Osteocyte (in vitro differentiated cells): ENCODE data around the gene ZDBF2. TPM values are rescaled to one million over a fixed set of nuclear protein-coding genes. Genes with fewer than 3 reads are reported as not detected.
"Not testable (repeated sequence)": the region's sequence is repeated elsewhere in the genome, so short reads cannot be mapped to it uniquely, and the experiment has no call there.

Experiments used
- DNase-seq: peaks from one replicate; pipeline ENCODE4 v3.0.0; 2021; ENCODE audit warnings: mixed read lengths; ENCODE audit not compliant: unreplicated experiment; ENCODE audit errors: extremely low spot score
- H3K27ac Mint-ChIP-seq: one replicate; pipeline ENCODE4 v1.8.0; 2021; ENCODE audit warnings: mild to moderate bottlenecking, mixed read lengths; ENCODE audit not compliant: unreplicated experiment
- H3K27me3 Mint-ChIP-seq: one replicate; pipeline ENCODE4 v1.8.0; 2021; ENCODE audit warnings: mixed read lengths; ENCODE audit not compliant: unreplicated experiment
- H3K36me3 Mint-ChIP-seq: one replicate; pipeline ENCODE4 v1.8.0; 2021; ENCODE audit warnings: mixed read lengths; ENCODE audit not compliant: unreplicated experiment
- H3K4me1 Mint-ChIP-seq: one replicate; pipeline ENCODE4 v1.8.0; 2021; ENCODE audit warnings: mixed read lengths; ENCODE audit not compliant: unreplicated experiment
- H3K4me3 Mint-ChIP-seq: one replicate; pipeline ENCODE4 v1.8.0; 2021; ENCODE audit warnings: mild to moderate bottlenecking, moderate library complexity, mixed read lengths; ENCODE audit not compliant: unreplicated experiment
- H3K9me3 Mint-ChIP-seq: one replicate; pipeline ENCODE4 v1.8.0; 2021; ENCODE audit warnings: mixed read lengths; ENCODE audit not compliant: unreplicated experiment
- total RNA-seq: library from RNA; stranded (reverse); gene quantifications from 2 replicates; pipeline ENCODE4 v1.2.1, GENCODE V29; 2021
- TF ChIP-seq, protein P1 (sequence below): fragments of 200-600 bp; sonication (generic); IDR thresholded peaks from 2 replicates; pipeline ENCODE4 v1.5.0; 2021; ENCODE audit warnings: antibody characterized with exemption, mild to moderate bottlenecking, moderate library complexity

The ZDBF2 gene
- total RNA-seq, 1 donor from 2014 or later = 28.8 TPM

DNA sequence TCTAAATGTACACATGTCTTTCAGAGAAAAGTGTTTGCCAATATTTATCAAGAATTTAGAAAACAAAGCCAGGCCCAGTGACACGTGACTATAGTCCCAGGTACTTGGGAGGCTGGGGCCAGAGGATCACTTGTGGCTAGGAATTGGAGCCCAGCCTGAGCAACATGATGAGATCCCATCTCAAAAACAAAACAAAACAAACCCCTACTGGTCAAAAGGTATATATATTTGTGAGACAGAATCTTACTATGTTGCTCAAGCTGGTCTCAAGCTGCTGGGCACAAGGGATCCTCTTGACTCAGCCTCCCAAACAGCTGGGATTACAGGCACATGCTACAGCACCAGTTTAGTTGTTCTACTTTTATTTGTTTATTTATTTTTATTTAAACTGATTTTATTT is 79.2 kb downstream of the ZDBF2 start:
- DNase-seq = no peak
- Mint-ChIP-seq H3K4me3 (no peak overlapping the region), H3K9me3 (peaks cover 18% of the 10 kb centered on the region), H3K27ac (no peak overlapping the region), H3K4me1 (no peaks in the 10 kb centered on the region), H3K27me3 (peaks cover 7% of the 10 kb centered on the region), H3K36me3 (no peaks in the 10 kb centered on the region)
- TF ChIP-seq, protein P1, sequence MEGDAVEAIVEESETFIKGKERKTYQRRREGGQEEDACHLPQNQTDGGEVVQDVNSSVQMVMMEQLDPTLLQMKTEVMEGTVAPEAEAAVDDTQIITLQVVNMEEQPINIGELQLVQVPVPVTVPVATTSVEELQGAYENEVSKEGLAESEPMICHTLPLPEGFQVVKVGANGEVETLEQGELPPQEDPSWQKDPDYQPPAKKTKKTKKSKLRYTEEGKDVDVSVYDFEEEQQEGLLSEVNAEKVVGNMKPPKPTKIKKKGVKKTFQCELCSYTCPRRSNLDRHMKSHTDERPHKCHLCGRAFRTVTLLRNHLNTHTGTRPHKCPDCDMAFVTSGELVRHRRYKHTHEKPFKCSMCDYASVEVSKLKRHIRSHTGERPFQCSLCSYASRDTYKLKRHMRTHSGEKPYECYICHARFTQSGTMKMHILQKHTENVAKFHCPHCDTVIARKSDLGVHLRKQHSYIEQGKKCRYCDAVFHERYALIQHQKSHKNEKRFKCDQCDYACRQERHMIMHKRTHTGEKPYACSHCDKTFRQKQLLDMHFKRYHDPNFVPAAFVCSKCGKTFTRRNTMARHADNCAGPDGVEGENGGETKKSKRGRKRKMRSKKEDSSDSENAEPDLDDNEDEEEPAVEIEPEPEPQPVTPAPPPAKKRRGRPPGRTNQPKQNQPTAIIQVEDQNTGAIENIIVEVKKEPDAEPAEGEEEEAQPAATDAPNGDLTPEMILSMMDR = no peak

DNA sequence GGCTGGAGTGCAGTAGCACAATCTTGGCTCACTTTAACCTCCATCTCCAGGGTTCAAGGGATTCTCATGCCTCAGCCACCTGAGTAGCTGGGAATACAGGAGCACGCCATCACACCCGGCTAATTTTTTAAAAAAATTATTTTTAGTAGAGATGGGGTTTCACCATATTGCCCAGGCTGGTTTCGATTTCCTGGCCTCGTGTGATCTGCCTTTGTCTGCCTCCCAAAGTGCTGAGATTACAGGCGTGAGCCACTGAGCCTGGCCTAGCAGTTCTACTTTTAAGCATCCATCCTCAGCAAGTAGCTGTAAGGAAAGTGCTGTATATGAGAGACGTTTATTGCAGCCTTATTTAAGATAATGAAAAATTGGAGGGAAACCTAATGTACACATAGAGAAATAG is 79.7 kb downstream of the ZDBF2 start:
- DNase-seq = no peak
- H3K9me3 Mint-ChIP-seq = peaks cover 23% of the 10 kb centered on the region
- no peak overlapping the region for H3K27ac Mint-ChIP-seq
- no peak overlapping the region for H3K4me3 Mint-ChIP-seq
- TF ChIP-seq, protein P1 = no peak
- H3K27me3 Mint-ChIP-seq = peaks cover 7% of the 10 kb centered on the region
- H3K36me3 Mint-ChIP-seq = no peaks in the 10 kb centered on the region
- no peaks in the 10 kb centered on the region for H3K4me1 Mint-ChIP-seq

DNA sequence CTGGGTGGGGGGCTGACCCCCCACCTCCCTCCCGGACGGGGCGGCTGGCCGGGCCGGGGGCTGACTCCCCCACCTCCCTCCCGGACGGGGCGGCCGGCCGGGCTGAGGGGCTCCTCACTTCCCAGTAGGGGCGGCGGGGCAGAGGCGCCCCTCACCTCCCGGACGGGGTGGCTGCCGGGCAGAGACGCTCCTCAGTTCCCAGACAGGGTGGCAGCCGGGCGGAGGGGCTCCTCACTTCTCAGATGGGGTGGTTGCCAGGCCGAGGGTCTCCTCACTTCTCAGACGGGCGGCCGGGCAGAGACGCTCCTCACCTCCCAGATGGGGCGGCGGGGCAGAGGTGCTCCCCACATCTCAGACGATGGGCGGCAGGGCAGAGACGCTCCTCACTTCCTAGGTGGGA is 82.4 kb downstream of the ZDBF2 start:
- not testable (repeated sequence) for H3K27ac Mint-ChIP-seq

DNA sequence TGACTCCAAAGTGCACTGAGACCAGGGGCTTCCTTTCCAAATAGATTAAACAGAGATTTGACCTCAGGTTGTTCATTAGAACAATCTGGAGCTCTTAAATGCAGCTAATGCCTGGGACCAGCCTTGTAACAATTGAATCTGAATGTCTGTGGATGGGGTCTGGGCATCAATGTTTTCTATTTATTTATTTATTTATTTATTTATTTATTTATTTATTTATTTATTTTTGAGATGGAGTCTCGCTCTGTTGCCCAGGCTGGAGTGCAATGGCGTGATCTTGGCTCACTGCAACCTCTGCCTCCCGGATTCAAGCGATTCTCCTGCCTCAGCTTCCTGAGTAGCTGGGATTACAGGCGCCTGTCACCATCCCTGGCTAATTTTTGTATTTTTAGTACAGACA is 86.4 kb downstream of the ZDBF2 start:
- not testable (repeated sequence) for H3K36me3 Mint-ChIP-seq

More for the DNA sequence above, 82.4 kb downstream of the ZDBF2 start:
- peaks cover 15% of the 10 kb centered on the region for H3K9me3 Mint-ChIP-seq
- not testable (repeated sequence) for DNase-seq, H3K4me1 Mint-ChIP-seq, H3K4me3 Mint-ChIP-seq, H3K27me3 Mint-ChIP-seq, H3K36me3 Mint-ChIP-seq

DNA sequence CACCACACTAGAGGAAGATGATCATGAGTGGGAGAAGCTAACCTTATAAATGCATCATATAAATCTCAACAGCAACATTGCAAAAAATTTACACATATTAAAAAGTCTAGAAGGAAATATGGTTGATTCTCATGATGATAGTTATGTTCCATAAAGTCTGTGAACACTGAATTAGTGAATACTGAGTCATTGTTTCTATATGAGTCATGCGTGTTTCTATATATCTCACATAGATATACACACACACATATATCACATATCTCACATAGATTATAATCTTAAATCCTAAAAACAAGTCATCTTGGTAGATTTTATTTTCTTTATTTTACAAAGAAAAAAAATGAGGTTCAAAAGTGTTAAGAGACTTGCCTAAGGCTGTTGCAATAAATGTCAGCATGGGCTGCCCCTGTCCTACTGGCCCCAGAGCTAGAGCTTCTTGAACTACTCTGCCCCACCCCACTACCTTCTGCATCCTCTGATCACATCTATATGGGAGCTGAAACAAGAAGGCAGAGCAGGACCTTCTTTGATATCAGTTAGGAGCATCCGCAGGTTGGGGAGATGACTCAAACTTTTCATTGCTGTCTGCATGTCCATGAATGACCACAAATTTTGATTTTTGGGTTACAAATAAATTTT is 87.1 kb downstream of the ZDBF2 start:
- no peaks in the 10 kb centered on the region for H3K27me3 Mint-ChIP-seq
- peaks cover 15% of the 10 kb centered on the region for H3K9me3 Mint-ChIP-seq
- no peak overlapping the region for H3K27ac Mint-ChIP-seq
- no peak for DNase-seq
- TF ChIP-seq, protein P1 = no peak
- H3K4me1 Mint-ChIP-seq = no peaks in the 10 kb centered on the region
- no peaks in the 10 kb centered on the region for H3K36me3 Mint-ChIP-seq
- no peak overlapping the region for H3K4me3 Mint-ChIP-seq

More for the DNA sequence above, 86.4 kb downstream of the ZDBF2 start:
- H3K27ac Mint-ChIP-seq, H3K27me3 Mint-ChIP-seq, H3K4me3 Mint-ChIP-seq, DNase-seq, H3K4me1 Mint-ChIP-seq: not testable (repeated sequence)
- peaks cover 15% of the 10 kb centered on the region for H3K9me3 Mint-ChIP-seq

Other genes starting within 250 kb of the ZDBF2 start
- gene INO80D, start 188.5 kb upstream of the ZDBF2 start, total RNA-seq = 16.2 and 18.9 TPM in 2 replicates
- 90.5 and 97.2 TPM in 2 replicates for gene NDUFS1, start 115.2 kb upstream of the ZDBF2 start, total RNA-seq
- 425 and 433 TPM in 2 replicates for gene EEF1B2, start 114.8 kb upstream of the ZDBF2 start, total RNA-seq
- 10.4 and 11.4 TPM in 2 replicates for gene ADAM23, start 168.9 kb downstream of the ZDBF2 start, total RNA-seq